HG02642 (cell line): ENCODE measurements around the gene IGDCC3.
"Not testable (repeated sequence)": the region's sequence is repeated elsewhere in the genome, so short reads cannot be mapped to it uniquely, and the experiment has no call there.

Experiments
- ATAC-seq: cut with Tn5 transposase; IDR thresholded peaks from one replicate; pipeline ENCODE4 v1.9.1; 2021; ENCODE audit warnings: mild to moderate bottlenecking; ENCODE audit not compliant: unreplicated experiment, poor library complexity

IGDCC3 gene

GRCh38 chr15:65347756-65348155, 30.0 kb downstream of the IGDCC3 start:
- ATAC-seq = not testable (repeated sequence)

DNA sequence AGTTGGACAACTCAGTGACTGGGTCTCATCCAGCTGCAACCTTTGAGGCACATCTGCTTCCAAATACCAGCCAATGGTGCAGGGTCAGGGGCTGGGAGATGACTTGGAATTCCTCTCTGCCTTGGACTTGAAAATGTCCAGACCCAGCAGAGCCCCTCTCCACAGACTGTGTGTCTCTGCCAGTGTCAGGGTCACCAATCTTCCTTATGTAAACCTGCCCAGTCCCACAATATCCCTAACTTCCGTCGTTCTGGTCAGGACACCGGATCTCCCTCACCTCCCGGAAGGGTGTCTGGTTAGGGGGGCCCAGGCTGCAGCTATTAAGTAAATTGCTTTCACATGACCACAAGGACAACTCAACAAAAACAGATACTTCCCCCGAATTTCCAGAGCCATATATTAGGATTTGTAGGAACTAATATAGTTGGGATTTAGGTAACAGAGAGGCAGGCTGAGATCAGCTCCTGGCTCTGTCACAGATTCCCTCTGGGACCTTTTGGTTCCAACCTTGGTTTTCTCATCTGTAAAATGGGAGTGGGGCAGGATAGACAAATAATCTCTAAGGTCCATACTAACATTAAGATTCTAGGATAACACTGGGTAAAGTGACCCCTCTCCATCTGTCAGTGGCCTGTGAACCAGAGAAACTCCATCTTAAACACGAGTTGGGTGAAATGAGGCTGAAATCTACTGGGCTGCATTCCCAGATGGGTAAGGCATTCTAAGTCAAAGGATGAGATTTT, 30.8 kb downstream of the IGDCC3 start:
- ATAC-seq = no peak

GRCh38 chr15:65344914-65345275, 32.9 kb downstream of the IGDCC3 start:
- ATAC-seq = no peak

DNA sequence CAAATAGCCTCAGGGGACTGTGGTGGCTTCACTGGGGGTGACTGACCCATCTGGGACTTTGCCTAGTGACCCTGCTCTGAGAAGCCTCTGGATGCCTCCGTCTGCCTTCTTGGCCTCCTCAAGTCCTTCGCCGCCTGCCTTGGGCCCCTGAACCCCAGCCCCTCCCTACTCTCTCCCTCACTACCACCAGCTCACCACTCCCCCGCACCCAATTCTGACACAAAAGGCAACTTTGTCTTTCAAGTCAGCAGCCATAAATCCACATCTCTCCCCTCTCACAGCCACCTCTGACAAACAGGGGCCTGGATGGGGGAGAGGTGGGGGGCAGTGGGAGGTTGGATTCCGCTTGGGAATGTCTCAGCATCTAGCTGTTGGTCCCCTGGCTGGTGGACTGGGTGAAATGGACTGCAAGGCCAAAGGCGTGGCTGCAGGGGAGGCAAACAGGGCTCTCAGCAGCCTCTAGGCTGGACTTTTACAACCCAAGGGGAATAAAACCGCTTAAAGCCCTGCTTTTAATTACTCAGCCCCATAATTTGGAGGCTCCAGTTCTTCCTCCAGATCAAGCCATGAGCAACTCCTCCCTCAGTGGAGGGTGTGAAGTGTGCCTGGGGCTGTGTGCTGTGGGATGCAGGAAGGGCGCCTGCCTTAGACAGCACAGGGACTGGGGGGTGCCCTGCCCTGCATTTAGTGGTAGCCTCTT, 33.4 kb downstream of the IGDCC3 start:
- ATAC-seq = no peak

DNA sequence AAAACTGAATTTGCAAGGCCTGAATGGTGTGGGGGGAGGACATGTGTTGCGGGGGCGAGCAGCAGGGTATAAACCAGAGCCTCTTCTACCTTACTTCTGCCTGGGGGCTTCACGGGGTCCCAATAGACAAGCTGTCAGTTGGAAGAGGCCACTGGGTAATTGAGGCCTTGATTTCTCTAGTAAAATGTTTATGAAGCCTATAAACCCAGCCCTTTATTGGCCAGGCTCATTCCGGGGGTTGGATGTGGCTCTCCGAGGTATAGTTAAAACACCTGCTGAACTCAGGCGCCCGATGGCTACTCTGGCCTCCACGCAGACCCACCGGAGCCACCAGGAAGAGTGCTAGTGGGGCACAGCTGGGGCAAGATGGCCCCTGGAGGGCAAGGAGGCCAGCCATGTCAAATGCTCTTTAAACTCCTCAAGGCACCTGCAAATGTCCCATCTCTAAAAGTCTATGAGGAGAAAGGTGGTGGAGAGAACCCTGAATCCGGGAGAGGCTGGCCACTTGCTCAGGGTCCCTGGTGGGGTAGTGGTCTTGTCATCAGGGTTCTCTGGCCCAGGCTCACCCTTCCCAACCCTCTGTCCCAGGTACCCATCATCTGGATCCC, 34.3 kb downstream of the IGDCC3 start:
- no peak for ATAC-seq

GRCh38 chr15:65342493-65342892, 35.3 kb downstream of the IGDCC3 start:
- ATAC-seq = no peak

DNA sequence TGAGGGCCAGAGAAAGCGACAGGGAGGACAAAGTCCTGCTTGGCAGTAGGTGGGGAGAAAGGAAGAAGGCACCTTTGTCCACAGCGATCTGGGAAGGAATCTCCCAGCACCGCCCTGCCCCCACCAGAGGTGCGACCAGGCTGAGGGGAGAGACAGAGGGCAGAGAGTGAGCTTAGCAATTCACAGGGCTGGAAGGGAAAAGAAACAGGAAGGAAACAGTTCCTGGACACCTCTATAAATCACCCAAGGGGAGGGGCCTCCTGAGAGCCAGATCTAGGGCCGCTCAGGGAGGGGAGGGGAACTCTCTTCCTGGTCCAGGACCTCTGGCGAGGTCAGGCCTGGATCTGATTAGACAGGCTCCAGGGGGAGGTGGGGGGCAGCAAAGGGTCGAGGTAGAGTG, 37.9 kb downstream of the IGDCC3 start:
- no peak for ATAC-seq

GRCh38 chr15:65339416-65339815, 38.4 kb downstream of the IGDCC3 start:
- no peak for ATAC-seq

DNA sequence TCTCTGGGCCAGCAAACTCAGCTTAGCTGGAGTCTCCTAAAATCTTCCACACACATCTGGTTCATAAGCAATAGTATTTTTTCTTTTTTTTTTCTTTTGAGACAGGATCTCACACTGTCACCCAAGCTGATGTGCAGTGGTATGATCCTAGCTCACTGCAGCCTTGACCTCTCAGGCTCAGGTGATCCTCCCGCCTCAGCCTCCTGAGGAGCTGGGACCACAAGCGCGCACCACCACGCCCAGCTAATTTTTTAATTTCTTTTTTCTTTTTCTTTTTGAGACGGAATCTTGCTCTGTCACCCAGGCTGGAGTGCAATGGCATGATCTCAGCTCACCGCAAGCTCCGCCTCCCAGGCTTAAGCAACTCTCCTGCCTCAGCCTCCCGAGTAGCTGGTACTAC, 39.0 kb downstream of the IGDCC3 start:
- no peak for ATAC-seq

DNA sequence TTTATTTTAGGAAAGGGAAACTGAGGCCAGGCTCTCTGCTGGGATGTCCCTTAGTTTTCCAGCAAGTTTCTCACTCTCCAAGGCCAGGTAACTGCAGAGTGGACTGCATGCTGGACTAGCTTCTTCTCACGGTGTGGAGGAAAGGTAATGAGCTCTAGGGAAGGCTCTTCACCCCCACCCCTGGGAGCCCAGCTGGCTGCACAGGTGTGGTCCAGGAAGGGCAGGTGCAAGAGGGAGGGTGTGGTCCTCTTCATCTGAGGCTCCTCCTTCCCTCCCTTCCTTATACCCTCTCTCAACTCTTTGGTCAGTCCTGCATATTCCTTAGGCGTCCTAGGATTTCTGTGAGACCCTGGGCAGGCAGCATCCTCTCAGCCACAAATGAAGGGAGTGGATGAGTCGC, 39.4 kb downstream of the IGDCC3 start:
- no peak for ATAC-seq

GRCh38 chr15:65337436-65338070, 40.2 kb downstream of the IGDCC3 start:
- no peak for ATAC-seq

DNA sequence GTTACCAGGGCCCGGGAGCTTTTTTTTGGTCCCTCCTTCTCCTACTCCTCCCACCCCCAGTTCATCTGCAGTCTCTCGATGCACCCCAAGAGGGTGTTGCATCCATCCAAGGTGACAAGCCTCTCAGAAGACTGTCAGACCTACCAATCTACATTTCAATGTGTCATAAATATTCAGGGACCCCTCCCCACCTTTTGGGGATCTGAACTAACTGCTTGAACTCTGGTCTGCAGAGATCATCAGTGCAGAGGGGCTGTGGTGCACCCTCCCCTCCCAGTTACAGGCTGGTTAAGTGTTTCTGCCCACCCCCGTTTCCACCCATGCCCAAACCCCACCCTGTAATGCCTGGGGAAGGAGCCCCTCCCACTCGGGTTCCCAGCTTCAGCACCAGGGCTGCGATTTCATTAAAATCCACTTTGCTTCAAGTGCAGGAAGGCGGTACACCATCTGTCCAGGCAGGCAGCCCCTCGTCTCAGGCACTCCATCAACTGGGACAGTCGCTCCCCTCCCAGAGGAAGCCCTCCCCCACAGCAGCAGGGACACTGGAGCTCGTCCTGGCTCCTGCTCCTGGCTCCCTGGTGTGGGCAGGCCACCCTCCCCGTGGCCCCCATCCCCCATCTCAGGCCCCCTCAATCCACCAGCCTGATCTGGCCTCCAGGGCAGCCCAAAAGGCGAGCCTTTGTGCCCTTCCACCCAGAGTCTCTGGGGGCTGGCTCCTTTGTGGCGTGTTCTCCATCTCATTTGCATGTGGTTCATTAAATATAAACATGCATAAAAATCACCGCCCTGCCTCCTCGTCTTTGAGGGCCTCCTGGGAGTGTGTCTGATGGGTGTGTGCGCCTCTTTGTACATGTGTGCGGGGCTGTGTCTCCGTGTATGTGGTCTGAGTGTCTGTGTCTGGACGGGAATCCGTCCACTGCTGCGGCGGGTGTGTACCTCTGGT, 41.0 kb downstream of the IGDCC3 start:
- no peak for ATAC-seq

- ATAC-seq = no peak
Observed at GRCh38 chr15:65335278-65336055, 42.3 kb downstream of the IGDCC3 start.

DNA sequence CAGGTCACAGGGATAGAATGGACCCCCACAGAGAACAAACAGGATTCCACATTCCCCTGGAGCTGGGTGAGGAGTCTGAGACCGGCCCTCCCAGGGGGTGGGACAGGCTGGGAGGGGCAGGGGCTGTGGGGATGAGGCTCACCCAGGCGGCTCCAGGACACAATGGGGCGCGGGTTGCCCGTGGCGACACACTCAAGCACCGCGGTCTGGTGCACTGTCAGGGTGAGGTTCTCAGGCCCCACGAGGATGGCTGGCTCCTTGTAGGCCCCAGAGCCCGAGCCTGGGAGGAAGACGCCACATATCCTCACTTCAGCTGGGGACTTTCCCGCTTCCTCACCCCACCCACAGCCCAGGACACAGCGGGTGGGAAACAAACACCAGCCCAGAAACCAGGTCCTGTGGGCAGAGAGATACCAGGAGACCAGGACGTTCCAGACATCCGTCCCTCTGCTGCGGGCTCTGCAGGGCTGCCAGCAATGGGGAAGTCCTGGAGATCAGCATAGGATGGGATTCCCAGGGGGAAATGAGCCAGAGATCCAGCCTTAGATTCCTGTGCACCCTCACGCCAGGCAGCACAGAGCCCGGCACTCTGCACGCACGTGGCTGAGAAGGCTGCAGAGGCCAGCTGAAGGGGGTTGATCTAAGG, 43.1 kb downstream of the IGDCC3 start:
- no peak for ATAC-seq

GRCh38 chr15:65333856-65334255, 43.9 kb downstream of the IGDCC3 start:
- ATAC-seq = no peak

DNA sequence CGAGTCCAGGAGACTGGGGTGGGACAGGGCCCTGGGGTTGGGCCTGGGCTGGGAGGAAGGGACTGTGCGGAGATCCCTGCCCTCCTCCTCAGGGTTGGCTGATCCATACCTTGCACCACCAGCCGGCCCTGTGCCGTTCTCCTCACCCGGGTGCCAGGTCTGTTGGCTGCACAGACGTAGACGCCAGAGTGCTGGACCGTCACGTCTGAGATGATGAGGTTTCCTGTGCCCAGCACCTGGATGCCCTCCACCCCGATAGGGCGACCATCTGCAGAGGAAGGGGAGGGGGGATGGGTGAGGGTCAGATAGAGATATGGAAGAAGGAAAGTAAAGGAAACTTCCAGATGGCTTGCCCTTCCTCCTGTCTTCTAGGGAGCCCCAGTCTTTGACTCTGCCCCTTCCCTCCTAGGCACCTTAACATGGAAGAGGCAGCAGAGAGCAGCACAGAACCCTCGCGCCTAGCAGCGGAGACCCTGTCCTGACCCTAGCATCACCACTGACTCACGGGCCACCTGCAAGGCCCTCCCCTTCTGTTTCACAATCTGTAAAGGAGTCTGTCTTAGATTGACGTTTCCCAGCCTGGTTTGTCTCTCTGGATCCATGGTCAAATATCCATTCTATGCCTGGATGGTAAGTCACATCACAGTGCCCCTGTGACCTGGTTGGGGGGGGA, 44.5 kb downstream of the IGDCC3 start:
- ATAC-seq = no peak

DNA sequence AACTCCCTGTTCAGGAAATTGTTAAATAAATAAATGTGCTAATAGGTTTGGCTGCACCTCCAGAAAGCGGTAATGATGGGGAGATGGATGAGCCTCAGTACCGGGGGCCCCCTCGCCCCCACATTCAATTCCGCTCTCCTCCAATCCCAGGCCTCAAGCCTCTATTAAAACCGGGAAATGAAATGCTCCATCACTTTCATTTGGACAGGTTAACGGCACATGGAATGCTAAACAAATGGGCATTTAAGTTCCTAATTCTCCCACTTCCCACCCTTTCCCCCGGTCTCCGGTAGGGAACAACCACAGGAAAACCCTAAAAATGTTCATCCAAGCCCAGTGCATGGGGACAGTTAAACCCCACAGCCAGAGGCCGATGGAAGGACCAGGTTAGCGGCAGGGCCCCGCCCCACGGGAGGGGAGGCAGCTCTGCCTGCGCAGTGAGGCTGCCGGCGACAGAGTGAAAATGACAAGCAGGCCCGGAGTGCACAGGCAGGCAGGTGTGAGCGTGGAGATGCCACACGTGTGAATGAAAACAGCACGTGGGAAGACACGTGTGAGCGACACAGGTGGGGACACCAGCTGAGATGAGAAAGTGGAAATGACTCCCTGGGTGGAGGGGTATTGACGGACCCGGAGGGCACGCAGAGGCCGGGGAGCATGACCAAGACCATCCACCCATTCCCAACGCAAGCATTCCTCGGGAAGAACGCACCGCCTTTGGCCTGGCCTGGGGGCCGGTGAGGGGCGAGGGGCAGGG, 45.2 kb downstream of the IGDCC3 start:
- ATAC-seq = no peak

- no peak for ATAC-seq
Observed at GRCh38 chr15:65331811-65332210, 46.0 kb downstream of the IGDCC3 start.
